ENCODE results near the gene ADD3. TPM values are rescaled to one million over a fixed set of nuclear protein-coding genes. Genes with fewer than 3 reads are reported as not detected.

ADD3 gene
- total RNA-seq, 2 donors from 2014 or later, result 158 to 377 TPM

GRCh38 chr10:110184398-110184797 is 176.6 kb downstream of the ADD3 start:
- Histone ChIP-seq H3K27me3 (no peaks in the 10 kb centered on the region), H3K9me3 (no peaks in the 10 kb centered on the region), H3K4me3 (no peak overlapping the region), H3K36me3 (no peaks in the 10 kb centered on the region), H3K27ac (no peak overlapping the region), H3K4me1 (no peaks in the 10 kb centered on the region)
- TF ChIP-seq, protein P1, sequence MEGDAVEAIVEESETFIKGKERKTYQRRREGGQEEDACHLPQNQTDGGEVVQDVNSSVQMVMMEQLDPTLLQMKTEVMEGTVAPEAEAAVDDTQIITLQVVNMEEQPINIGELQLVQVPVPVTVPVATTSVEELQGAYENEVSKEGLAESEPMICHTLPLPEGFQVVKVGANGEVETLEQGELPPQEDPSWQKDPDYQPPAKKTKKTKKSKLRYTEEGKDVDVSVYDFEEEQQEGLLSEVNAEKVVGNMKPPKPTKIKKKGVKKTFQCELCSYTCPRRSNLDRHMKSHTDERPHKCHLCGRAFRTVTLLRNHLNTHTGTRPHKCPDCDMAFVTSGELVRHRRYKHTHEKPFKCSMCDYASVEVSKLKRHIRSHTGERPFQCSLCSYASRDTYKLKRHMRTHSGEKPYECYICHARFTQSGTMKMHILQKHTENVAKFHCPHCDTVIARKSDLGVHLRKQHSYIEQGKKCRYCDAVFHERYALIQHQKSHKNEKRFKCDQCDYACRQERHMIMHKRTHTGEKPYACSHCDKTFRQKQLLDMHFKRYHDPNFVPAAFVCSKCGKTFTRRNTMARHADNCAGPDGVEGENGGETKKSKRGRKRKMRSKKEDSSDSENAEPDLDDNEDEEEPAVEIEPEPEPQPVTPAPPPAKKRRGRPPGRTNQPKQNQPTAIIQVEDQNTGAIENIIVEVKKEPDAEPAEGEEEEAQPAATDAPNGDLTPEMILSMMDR (IDR thresholded peaks at IDR 0.05), result no peak
- DNase-seq (ENCODE audit: low spot score), result no peak

Other genes with a start within 250 kb of the ADD3 start
- gene XPNPEP1, start 84.5 kb upstream of the ADD3 start, total RNA-seq, result 10 to 100 TPM; 41.2 to 45.2 TPM
- gene MXI1, start 199.6 kb downstream of the ADD3 start, total RNA-seq, result 10 to 100 TPM; 50.8 to 78.8 TPM

Data from right atrium auricular region (tissue), 2 donors.